HEK293 (cell line): Measurements from ENCODE around the gene OBSCN.
A peak's percentile ranks its signal among the peaks of the same experiment; 100 is the strongest.

Experiments
- ELK4 ChIP-seq: IDR thresholded peaks from 2 replicates; pipeline ENCODE4 v1.6.1; 2011; ENCODE audit warnings: mild to moderate bottlenecking, low read depth, low read length, borderline replicate concordance
- GFI1B ChIP-seq: fragments of 450-650 bp; formaldehyde crosslinking; IDR thresholded peaks from 2 replicates; pipeline ENCODE4 v1.5.1; 2016; ENCODE audit warnings: missing biosample characterization, missing genetic modification characterization
- REPIN1 ChIP-seq: fragments of 450-650 bp; formaldehyde crosslinking; IDR thresholded peaks from 2 replicates; pipeline ENCODE4 v1.5.1; 2017; ENCODE audit warnings: missing biosample characterization, missing genetic modification characterization, low read depth
- SETDB1 ChIP-seq: IDR thresholded peaks from one replicate; pipeline ENCODE4 v1.6.1; 2017; ENCODE audit warnings: mild to moderate bottlenecking, low read length, moderate library complexity, mixed read lengths; ENCODE audit not compliant: insufficient read length
- ZBTB21 ChIP-seq: fragments of 450-650 bp; formaldehyde crosslinking; IDR thresholded peaks from 2 replicates; pipeline ENCODE4 v1.5.1; 2017; ENCODE audit warnings: missing biosample characterization, missing genetic modification characterization
- ZNF16 ChIP-seq: fragments of 450-650 bp; formaldehyde crosslinking; IDR thresholded peaks from 2 replicates; pipeline ENCODE4 v1.5.1; 2016; ENCODE audit warnings: low read depth, missing biosample characterization, missing genetic modification characterization
- ZNF174 ChIP-seq: fragments of 450-650 bp; formaldehyde crosslinking; IDR thresholded peaks from 2 replicates; pipeline ENCODE4 v1.5.0; 2017; ENCODE audit warnings: missing biosample characterization, mild to moderate bottlenecking, missing genetic modification characterization
- ZNF26 ChIP-seq: fragments of 450-650 bp; formaldehyde crosslinking; IDR thresholded peaks from 2 replicates; pipeline ENCODE4 v1.5.1; 2016; ENCODE audit warnings: missing biosample characterization, missing genetic modification characterization
- ZNF280C ChIP-seq: fragments of 450-650 bp; formaldehyde crosslinking; IDR thresholded peaks from 2 replicates; pipeline ENCODE4 v1.5.1; 2016; ENCODE audit warnings: missing biosample characterization, missing genetic modification characterization
- ZNF354C ChIP-seq: fragments of 450-650 bp; formaldehyde crosslinking; IDR thresholded peaks from 2 replicates; pipeline ENCODE4 v1.5.1; 2016; ENCODE audit warnings: missing biosample characterization, missing genetic modification characterization, low read depth, borderline replicate concordance
- ZNF398 ChIP-seq: fragments of 450-650 bp; formaldehyde crosslinking; IDR thresholded peaks from 2 replicates; pipeline ENCODE4 v1.5.1; 2017; ENCODE audit warnings: missing biosample characterization, missing genetic modification characterization
- ZNF513 ChIP-seq: fragments of 450-650 bp; IDR thresholded peaks from 2 replicates; pipeline ENCODE4 v1.5.1; 2018; ENCODE audit warnings: missing biosample characterization, missing genetic modification characterization
- ZNF561 ChIP-seq: fragments of 450-650 bp; IDR thresholded peaks from 2 replicates; pipeline ENCODE4 v1.5.1; 2018; ENCODE audit warnings: missing biosample characterization, missing genetic modification characterization, borderline replicate concordance
- ZNF792 ChIP-seq: fragments of 450-650 bp; formaldehyde crosslinking; IDR thresholded peaks from 2 replicates; pipeline ENCODE4 v1.5.1; 2016; ENCODE audit warnings: missing biosample characterization, missing genetic modification characterization
- ZSCAN23 ChIP-seq: fragments of 450-650 bp; formaldehyde crosslinking; IDR thresholded peaks from 2 replicates; pipeline ENCODE4 v1.5.1; 2016; ENCODE audit warnings: missing biosample characterization, missing genetic modification characterization
- ZSCAN5A ChIP-seq: fragments of 450-650 bp; formaldehyde crosslinking; IDR thresholded peaks from 2 replicates; pipeline ENCODE4 v1.5.1; 2016; ENCODE audit warnings: missing biosample characterization, missing genetic modification characterization
- ZXDB ChIP-seq: fragments of 450-650 bp; formaldehyde crosslinking; IDR thresholded peaks from 2 replicates; pipeline ENCODE4 v1.5.1; 2016; ENCODE audit warnings: missing biosample characterization, missing genetic modification characterization
- TF ChIP-seq, protein P1 (sequence below): fragments of 450-650 bp; formaldehyde crosslinking; IDR thresholded peaks from 2 replicates; pipeline ENCODE4 v1.5.1; 2016; ENCODE audit warnings: missing biosample characterization, missing genetic modification characterization
- TF ChIP-seq, protein P2 (sequence below): fragments of 450-650 bp; formaldehyde crosslinking; IDR thresholded peaks from 2 replicates; pipeline ENCODE4 v1.5.1; 2016; ENCODE audit warnings: missing biosample characterization, missing genetic modification characterization
- TF ChIP-seq, protein P3 (sequence below): fragments of 450-650 bp; formaldehyde crosslinking; IDR thresholded peaks from 2 replicates; pipeline ENCODE4 v1.5.1; 2016; ENCODE audit warnings: missing biosample characterization, missing genetic modification characterization
- TF ChIP-seq, protein P4 (sequence below): fragments of 450-650 bp; formaldehyde crosslinking; IDR thresholded peaks from 2 replicates; pipeline ENCODE4 v1.5.1; 2016; ENCODE audit warnings: missing biosample characterization, missing genetic modification characterization

The OBSCN gene

GRCh38 chr1:228166170-228166936 is 41.5 kb upstream of the OBSCN start (continued):
- TF ChIP-seq, protein P1, sequence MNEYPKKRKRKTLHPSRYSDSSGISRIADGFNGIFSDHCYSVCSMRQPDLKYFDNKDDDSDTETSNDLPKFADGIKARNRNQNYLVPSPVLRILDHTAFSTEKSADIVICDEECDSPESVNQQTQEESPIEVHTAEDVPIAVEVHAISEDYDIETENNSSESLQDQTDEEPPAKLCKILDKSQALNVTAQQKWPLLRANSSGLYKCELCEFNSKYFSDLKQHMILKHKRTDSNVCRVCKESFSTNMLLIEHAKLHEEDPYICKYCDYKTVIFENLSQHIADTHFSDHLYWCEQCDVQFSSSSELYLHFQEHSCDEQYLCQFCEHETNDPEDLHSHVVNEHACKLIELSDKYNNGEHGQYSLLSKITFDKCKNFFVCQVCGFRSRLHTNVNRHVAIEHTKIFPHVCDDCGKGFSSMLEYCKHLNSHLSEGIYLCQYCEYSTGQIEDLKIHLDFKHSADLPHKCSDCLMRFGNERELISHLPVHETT (tag by site-specific recombination) = no peak
- TF ChIP-seq ZSCAN23 (tag by site-specific recombination) = no peak
- TF ChIP-seq ZXDB (tag by site-specific recombination) = peak; percentile 66
- TF ChIP-seq ZNF26 (tag by site-specific recombination) = no peak
- no peak for TF ChIP-seq ZNF354C (tag by site-specific recombination)
- TF ChIP-seq ZNF280C (tag by site-specific recombination) = no peak
- TF ChIP-seq ZNF174 (tag by site-specific recombination) = no peak
- TF ChIP-seq, protein P2, sequence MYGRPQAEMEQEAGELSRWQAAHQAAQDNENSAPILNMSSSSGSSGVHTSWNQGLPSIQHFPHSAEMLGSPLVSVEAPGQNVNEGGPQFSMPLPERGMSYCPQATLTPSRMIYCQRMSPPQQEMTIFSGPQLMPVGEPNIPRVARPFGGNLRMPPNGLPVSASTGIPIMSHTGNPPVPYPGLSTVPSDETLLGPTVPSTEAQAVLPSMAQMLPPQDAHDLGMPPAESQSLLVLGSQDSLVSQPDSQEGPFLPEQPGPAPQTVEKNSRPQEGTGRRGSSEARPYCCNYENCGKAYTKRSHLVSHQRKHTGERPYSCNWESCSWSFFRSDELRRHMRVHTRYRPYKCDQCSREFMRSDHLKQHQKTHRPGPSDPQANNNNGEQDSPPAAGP (tag by site-specific recombination) = no peak; the same call in 1 of the 2 replicates
- no peak for TF ChIP-seq ZNF513 (tag by site-specific recombination)
- TF ChIP-seq ELK4 = no peak
- TF ChIP-seq, protein P3, sequence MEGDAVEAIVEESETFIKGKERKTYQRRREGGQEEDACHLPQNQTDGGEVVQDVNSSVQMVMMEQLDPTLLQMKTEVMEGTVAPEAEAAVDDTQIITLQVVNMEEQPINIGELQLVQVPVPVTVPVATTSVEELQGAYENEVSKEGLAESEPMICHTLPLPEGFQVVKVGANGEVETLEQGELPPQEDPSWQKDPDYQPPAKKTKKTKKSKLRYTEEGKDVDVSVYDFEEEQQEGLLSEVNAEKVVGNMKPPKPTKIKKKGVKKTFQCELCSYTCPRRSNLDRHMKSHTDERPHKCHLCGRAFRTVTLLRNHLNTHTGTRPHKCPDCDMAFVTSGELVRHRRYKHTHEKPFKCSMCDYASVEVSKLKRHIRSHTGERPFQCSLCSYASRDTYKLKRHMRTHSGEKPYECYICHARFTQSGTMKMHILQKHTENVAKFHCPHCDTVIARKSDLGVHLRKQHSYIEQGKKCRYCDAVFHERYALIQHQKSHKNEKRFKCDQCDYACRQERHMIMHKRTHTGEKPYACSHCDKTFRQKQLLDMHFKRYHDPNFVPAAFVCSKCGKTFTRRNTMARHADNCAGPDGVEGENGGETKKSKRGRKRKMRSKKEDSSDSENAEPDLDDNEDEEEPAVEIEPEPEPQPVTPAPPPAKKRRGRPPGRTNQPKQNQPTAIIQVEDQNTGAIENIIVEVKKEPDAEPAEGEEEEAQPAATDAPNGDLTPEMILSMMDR (tag by site-specific recombination) = peak; percentile 94
- 0 out of 2 replicates have a peak, but pooled peaks have one; percentile 16 for TF ChIP-seq ZNF398 (tag by site-specific recombination)
- TF ChIP-seq, protein P4, sequence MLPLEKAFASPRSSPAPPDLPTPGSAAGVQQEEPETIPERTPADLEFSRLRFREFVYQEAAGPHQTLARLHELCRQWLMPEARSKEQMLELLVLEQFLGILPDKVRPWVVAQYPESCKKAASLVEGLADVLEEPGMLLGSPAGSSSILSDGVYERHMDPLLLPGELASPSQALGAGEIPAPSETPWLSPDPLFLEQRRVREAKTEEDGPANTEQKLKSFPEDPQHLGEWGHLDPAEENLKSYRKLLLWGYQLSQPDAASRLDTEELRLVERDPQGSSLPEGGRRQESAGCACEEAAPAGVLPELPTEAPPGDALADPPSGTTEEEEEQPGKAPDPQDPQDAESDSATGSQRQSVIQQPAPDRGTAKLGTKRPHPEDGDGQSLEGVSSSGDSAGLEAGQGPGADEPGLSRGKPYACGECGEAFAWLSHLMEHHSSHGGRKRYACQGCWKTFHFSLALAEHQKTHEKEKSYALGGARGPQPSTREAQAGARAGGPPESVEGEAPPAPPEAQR (tag by site-specific recombination) = no peak
- no peak; the same call in 1 of the 2 replicates for TF ChIP-seq GFI1B (tag by site-specific recombination)
- TF ChIP-seq REPIN1 = no peak
- peak; percentile 44 for TF ChIP-seq ZBTB21 (tag by site-specific recombination)
- TF ChIP-seq SETDB1 = no peak
- TF ChIP-seq ZNF792 = no peak
- no peak for TF ChIP-seq ZNF561 (tag by site-specific recombination)
- 0 out of 2 replicates have a peak, but pooled peaks have one; percentile 3 for TF ChIP-seq ZSCAN5A (tag by site-specific recombination)
- TF ChIP-seq ZNF16 (tag by site-specific recombination) = no peak
